Subcutaneous abdominal adipose tissue (tissue), 5 donors: ENCODE data around the gene SCG2.
A peak's percentile ranks its signal among the peaks of the same experiment; 100 is the strongest.

Source experiments
- H3K27ac ChIP-seq: one replicate; pipeline ENCODE4 v1.7.0; 2013; ENCODE audit warnings: low read depth, mild to moderate bottlenecking, inconsistent platforms, low read length, moderate library complexity
- H3K27me3 ChIP-seq, 5 donors: one replicate each; pipeline ENCODE4 v1.7.0; 2013; ENCODE audit warnings: low read length in 5 of 5, inconsistent platforms in 1 of 5; ENCODE audit not compliant: control insufficient read depth in 5 of 5, insufficient read depth in 4 of 5
- H3K36me3 ChIP-seq, 5 donors: one replicate each; pipeline ENCODE4 v1.7.0; 2013; ENCODE audit warnings: low read length in 5 of 5; ENCODE audit not compliant: control insufficient read depth in 5 of 5, insufficient read depth in 5 of 5
- H3K4me1 ChIP-seq, 5 donors: one replicate each; pipeline ENCODE4 v1.7.0; 2013; ENCODE audit warnings: low read length in 5 of 5, mild to moderate bottlenecking in 3 of 5, moderate library complexity in 1 of 5; ENCODE audit not compliant: control insufficient read depth in 5 of 5, insufficient read depth in 5 of 5
- H3K4me3 ChIP-seq, 5 donors: one replicate each; pipeline ENCODE4 v1.7.0; 2013; ENCODE audit warnings: low read length in 5 of 5, low read depth in 1 of 5
- H3K9ac ChIP-seq, 5 donors: one replicate each; pipeline ENCODE4 v1.7.0; 2013; ENCODE audit warnings: low read length in 5 of 5, mild to moderate bottlenecking in 4 of 5, moderate library complexity in 3 of 5
- H3K9me3 ChIP-seq, 5 donors: one replicate each; pipeline ENCODE4 v1.7.0; 2013; ENCODE audit warnings: low read length in 5 of 5; ENCODE audit not compliant: control insufficient read depth in 5 of 5
- donor health status: healthy.
- donor health status: healthy.
- donor health status: healthy.
- donor health status: healthy.
- donor health status: healthy.

The SCG2 gene

DNA sequence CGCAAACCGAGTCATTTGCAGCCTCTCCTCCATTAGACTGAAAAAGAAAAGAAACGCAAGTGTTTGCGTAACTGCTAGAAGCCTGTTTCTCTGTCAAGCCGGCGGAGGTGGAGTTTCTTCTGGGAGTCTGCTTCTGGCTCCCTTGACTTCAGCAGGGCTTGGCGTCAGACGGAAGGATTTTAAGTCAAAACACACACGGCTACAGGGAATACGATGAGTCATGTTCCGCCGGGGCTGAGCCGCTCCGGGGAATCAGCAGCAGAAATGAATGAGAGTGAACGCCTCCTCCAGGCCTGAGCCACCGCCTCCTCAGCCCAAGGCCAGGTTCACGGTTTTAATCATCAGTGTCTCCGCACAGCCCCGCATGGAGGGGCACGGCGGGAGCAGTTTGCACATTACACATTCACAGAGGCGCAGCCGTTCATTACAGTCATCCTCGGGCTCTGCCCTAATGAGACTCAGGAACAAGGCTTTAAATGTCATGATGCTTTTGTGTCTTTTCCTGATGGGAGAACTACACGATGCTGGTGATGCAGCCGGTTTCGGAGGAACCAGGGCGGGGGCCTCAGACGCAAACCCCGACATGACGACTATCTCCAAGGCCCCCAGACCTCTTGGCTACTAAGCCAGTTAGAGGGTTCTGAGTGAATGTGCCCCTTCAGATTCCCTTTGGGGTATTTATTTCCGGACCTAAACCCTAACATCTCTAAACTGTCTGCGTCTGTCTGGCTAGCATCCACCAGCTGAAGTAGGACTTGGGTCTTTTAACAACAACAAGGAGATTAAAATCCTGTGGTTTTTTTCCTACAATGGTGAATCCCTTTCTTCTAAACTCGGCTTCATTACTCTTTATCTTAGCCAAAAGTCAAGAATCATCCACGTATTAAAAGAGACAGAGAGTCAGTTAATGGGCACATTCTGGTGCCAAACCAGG is 11.1 kb upstream of the SCG2 start:
- Histone ChIP-seq H3K27ac (peak overlapping the region; percentile 22), H3K4me3 (peak overlapping the region; percentile 51 to 64 (median 55)), H3K36me3 (no peaks in the 10 kb centered on the region), H3K9me3 (no peaks in the 10 kb centered on the region), H3K27me3 (no peaks in the 10 kb centered on the region), H3K9ac (peak overlapping the region in 3 of 5 donors; percentile 4 to 43 (median 12)), H3K4me1 (peaks cover 0 to 13% (median 10%) of the 10 kb centered on the region in 5 donors)

DNA sequence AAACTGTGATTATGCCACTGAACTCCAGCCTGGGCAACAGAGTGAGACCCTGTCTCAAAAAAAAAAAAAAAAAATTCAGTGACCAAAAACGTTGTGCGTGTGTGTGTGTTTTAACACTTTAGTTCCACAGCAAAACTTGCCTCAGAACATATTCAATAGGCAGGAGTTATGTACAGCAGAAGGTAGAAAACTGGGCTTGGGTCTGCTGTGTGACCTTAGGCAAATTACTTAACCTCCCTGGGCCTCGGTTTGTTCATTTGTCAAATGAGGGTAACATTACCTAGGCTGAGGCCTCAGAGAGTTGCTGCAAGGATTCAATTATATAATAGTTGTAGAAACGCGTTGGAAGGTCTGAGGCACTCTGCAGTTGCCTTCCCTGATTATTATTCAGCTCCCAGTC is 10.3 kb upstream of the SCG2 start:
- Histone ChIP-seq H3K36me3 (no peaks in the 10 kb centered on the region), H3K27me3 (no peaks in the 10 kb centered on the region), H3K9ac (peak overlapping the region in 1 of 5 donors; percentile 43), H3K27ac (peak overlapping the region; percentile 21), H3K9me3 (no peaks in the 10 kb centered on the region), H3K4me1 (peaks cover 0 to 13% (median 10%) of the 10 kb centered on the region in 5 donors), H3K4me3 (peak overlapping the region; percentile 51 to 64 (median 55))

DNA sequence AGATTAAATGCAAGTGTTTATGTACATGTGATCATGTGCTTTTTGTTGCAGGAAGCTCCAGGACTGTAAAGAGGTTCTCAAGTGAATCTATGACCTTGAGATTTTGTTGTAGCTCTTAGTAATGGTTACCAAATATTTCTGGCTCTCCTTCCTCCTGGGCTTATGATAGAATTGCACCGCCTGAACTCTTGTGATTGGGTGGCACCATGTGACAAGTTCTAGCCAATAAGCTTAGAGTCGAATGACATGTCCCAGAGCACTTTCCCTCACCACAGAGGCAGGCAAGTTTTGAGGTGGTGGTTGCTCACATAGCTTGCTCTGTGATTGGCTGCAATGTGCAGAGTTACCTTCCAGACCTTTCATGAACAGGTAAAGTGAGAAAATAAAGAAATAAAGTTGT is 8.9 kb upstream of the SCG2 start:
- peaks cover 0 to 13% (median 10%) of the 10 kb centered on the region in 5 donors for H3K4me1 ChIP-seq
- no peaks in the 10 kb centered on the region for H3K27me3 ChIP-seq
- H3K36me3 ChIP-seq: no peaks in the 10 kb centered on the region
- H3K4me3 ChIP-seq: no peak overlapping the region
- H3K9ac ChIP-seq: no peak overlapping the region
- H3K27ac ChIP-seq: no peak overlapping the region
- no peaks in the 10 kb centered on the region for H3K9me3 ChIP-seq

DNA sequence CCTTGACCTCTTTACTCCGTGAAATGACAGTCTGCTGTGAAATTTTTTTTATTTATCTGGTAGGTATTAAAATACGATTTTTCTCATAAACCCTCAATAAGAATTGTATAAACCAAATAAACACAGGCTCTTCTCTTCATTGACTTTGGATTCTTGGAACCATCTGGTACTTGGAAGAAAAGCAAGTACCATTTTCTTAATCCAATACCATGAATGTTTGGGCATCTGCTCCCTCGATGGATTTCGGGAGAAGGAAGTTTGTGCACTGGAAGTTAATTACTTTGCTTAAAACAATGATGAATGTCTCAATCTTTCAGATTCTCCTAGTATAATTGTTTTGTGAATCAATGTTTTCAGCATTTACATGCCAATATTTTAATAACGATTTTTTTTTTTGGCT is 5.3 kb upstream of the SCG2 start:
- no peaks in the 10 kb centered on the region for H3K36me3 ChIP-seq
- peaks cover 0 to under 1% (median under 1%) of the 10 kb centered on the region in 5 donors for H3K4me1 ChIP-seq
- no peak overlapping the region for H3K4me3 ChIP-seq
- no peak overlapping the region for H3K27ac ChIP-seq
- no peak overlapping the region for H3K9ac ChIP-seq
- H3K9me3 ChIP-seq: no peaks in the 10 kb centered on the region
- H3K27me3 ChIP-seq: no peaks in the 10 kb centered on the region

DNA sequence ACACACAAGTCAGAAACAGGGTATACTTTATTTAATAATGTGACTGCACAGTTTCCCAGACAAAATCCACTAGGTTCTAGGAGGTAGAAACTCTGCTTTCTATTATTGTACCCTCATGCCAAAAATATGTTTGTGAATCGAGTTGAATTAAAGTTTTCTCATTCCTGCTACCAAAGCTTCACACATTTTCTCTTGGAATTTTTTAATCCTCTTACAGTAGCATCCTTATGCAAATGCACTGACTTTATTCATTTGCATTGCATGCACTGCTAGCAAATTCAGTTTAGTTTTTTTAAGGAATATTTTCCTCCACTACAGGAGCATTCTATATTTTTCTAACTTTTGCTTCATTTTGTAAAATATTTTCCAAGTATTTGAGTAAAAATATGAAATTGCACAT is 4.8 kb upstream of the SCG2 start:
- no peak overlapping the region for H3K9ac ChIP-seq
- peaks cover 0 to 5% (median 0%) of the 10 kb centered on the region in 5 donors for H3K4me1 ChIP-seq
- no peaks in the 10 kb centered on the region for H3K36me3 ChIP-seq
- H3K4me3 ChIP-seq: no peak overlapping the region
- H3K27me3 ChIP-seq: no peaks in the 10 kb centered on the region
- no peak overlapping the region for H3K27ac ChIP-seq
- no peaks in the 10 kb centered on the region for H3K9me3 ChIP-seq

DNA sequence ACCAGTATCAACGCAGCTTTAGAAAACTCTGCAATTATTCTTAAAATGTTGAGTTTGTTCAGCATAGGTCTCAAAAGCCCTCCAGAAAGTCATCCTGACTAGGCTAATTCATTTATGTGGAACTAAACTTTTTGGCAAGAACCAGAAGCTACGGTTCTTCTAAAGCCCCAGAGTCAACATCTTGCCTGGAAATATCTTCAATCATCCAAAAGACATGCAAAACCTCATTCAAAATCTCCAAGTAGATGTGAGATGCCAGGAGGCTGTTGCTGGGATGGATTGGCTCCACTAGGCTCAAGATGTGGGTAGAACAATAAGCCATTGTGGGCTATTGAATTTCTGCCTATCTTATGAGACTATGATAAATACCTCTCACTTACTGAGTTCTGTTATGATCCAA is 2.1 kb upstream of the SCG2 start:
- peaks cover 0 to 6% (median 0%) of the 10 kb centered on the region in 5 donors for H3K4me1 ChIP-seq
- H3K27ac ChIP-seq: no peak overlapping the region
- no peaks in the 10 kb centered on the region for H3K27me3 ChIP-seq
- H3K4me3 ChIP-seq: no peak overlapping the region
- H3K9me3 ChIP-seq: no peaks in the 10 kb centered on the region
- H3K36me3 ChIP-seq: no peaks in the 10 kb centered on the region
- H3K9ac ChIP-seq: no peak overlapping the region

DNA sequence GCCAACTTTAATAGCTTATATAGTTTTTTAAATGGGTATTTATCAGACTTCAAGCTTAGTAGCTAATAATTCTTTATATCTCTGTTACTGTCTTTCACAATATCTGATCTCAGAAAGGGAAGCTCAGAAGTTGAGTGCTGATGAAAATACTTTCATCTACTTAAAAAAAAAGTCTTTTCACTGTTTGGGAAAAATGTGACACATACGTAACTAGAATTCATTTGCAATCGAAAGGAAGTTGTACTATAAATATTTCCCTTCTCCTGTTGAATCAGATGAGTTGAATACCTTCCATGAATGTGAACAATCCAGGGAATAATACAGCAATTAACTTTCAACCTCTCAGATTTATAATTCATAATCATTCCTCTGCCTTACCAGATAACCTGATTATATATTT is 811 bp upstream of the SCG2 start:
- H3K27me3 ChIP-seq: peaks cover 0 to 3% (median 0%) of the 10 kb centered on the region in 5 donors
- no peak overlapping the region for H3K9ac ChIP-seq
- no peaks in the 10 kb centered on the region for H3K9me3 ChIP-seq
- H3K4me3 ChIP-seq: no peak overlapping the region
- H3K4me1 ChIP-seq: peaks cover 0 to 6% (median 0%) of the 10 kb centered on the region in 5 donors
- no peaks in the 10 kb centered on the region for H3K36me3 ChIP-seq
- no peak overlapping the region for H3K27ac ChIP-seq

DNA sequence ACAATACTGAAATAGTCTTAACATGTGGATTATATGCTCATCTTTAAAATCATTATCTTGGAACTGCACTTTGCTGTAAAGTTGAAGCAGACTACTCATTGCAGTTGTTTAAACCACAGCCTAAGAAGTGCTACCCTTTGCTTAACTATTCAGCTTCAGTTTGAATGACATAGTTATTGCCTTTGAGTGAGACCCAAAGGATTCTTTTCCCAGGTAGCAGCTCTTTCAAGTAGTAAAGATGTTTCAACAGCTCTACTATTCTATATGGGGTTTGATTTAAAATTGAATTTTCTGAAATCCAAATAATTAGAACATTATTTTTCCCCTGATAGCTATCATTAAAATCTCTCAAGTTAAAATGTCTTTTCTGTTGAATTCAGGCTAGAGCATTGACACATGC is 1.1 kb downstream of the SCG2 start:
- H3K27me3 ChIP-seq: peaks cover 0 to 3% (median 0%) of the 10 kb centered on the region in 5 donors
- H3K4me1 ChIP-seq: peaks cover 0 to 6% (median 0%) of the 10 kb centered on the region in 5 donors
- no peaks in the 10 kb centered on the region for H3K36me3 ChIP-seq
- no peaks in the 10 kb centered on the region for H3K9me3 ChIP-seq
- no peak overlapping the region for H3K27ac ChIP-seq
- H3K9ac ChIP-seq: no peak overlapping the region
- no peak overlapping the region for H3K4me3 ChIP-seq

DNA sequence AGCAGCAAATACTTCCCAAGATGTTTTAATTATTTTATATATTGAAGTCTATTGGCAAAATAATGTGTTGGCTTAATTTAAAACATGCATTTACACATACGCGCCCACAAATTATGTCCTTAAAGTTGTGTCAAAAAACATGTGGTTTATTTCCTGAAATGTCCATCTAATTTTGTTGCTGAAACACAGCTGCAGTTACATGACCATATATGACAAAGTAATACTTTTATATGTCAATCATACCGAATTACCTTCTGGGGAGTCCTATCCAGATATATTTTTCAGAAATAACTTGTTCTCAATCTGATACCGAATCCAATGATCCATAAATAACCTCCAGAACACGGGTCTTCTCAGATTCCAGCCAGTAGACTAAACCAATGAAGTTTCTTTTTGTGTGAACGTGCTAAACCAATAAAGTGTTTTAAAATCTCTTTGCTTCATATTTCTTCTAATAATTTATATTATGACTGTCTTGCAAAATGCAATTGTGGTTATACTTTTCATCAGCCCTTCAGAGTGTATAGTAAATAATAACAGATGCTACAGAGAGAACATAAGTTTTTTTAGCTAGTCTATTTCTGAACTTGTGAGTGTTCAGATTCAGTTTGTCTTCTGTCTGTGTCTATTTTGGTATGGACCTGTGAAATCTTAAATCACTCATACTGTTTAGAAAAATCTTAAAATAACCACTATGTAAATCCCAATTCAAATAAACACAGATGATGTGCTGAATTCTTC is 2.4 kb downstream of the SCG2 start:
- H3K4me1 ChIP-seq: peaks cover 0 to 6% (median 0%) of the 10 kb centered on the region in 5 donors
- H3K9ac ChIP-seq: no peak overlapping the region
- H3K36me3 ChIP-seq: no peaks in the 10 kb centered on the region
- peaks cover 0 to 3% (median 0%) of the 10 kb centered on the region in 5 donors for H3K27me3 ChIP-seq
- H3K4me3 ChIP-seq: no peak overlapping the region
- no peaks in the 10 kb centered on the region for H3K9me3 ChIP-seq
- H3K27ac ChIP-seq: no peak overlapping the region
